ENCODE data around the gene CD247.
A peak's percentile ranks its signal among the peaks of the same experiment; 100 is the strongest.

DNA sequence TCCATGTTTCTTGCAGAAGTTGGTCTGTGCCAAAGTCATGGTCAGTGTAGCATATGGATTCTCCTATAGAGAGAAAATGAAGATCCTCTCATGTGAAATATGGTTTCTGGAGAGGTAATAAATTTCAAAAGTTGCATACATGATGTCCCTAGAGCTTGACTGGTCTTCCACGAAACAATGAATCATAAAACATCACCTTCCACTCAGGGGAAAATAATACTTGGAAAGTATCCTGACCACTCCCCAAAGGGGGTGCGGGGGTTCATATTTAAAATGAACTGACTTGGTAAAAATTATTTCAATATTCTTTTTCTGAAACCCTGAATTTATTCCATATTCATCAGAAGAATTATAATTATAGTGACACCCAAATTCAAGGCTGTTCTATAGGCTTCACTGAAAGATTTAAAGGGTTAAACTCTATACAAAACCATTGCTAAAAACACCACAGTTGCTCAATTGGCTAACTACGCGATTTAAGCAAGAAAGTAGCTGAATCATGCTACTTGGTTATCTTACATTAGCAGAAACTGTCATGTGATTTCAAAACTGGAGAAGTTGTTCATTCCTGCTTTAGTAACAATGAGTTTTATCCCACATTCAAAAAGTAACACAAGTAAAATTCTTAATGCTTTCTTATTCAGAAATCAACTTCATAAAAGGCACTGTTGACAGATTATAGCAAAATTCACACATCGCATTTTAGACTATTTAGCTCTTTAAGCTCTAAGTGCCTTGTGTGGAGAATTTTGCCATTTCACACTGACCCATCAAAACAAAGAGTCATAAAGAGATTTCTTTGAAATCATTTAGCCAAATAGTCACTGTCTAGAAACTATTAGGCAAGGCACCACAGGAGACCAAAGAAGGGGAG lies 30.0 kb upstream of the CD247 start:
- TF ChIP-seq POLR2A (IDR thresholded peaks at IDR 0.05; ENCODE audit: low read length) (peak; percentile 40), GATA1 (IDR thresholded peaks at IDR 0.05; ENCODE audit: low read depth, low read length) (no peak)

Data from erythroblast (primary cell).